Activated CD4-positive, alpha-beta T cell treated with anti-CD3 and anti-CD28 coated beads, Interleukin-2, amount 10 ng/mL, durations not matched to agents 24 days and 14 days (primary cell): ENCODE results near the gene MISP3. TPM values are rescaled to one million over a fixed set of nuclear protein-coding genes. Genes with fewer than 3 reads are reported as not detected.

Experiments used
- DNase-seq: peaks from one replicate; pipeline ENCODE4 v3.0.0; 2022
- H3K27ac Mint-ChIP-seq: one replicate; pipeline ENCODE4 v1.8.0; 2022; ENCODE audit warnings: mild to moderate bottlenecking, mixed read lengths
- H3K27me3 Mint-ChIP-seq: one replicate; pipeline ENCODE4 v1.8.0; 2022; ENCODE audit warnings: mixed read lengths
- H3K36me3 Mint-ChIP-seq: one replicate; pipeline ENCODE4 v1.8.0; 2022; ENCODE audit warnings: low read depth, mild to moderate bottlenecking, mixed read lengths
- H3K4me1 Mint-ChIP-seq: one replicate; pipeline ENCODE4 v1.8.0; 2021; ENCODE audit warnings: mixed read lengths
- H3K4me3 Mint-ChIP-seq: one replicate; pipeline ENCODE4 v1.8.0; 2022; ENCODE audit warnings: mild to moderate bottlenecking, moderate library complexity, mixed read lengths
- H3K9me3 Mint-ChIP-seq: one replicate; pipeline ENCODE4 v1.8.0; 2021; ENCODE audit warnings: mixed read lengths
- intact Hi-C: fragments of 100-400 bp; cut with micrococcal nuclease; formaldehyde crosslinking; loops from one replicate; pipeline ENCODE4 v1.15.1; 2023
- total RNA-seq: library from RNA; stranded (reverse); gene quantifications from 2 replicates; pipeline ENCODE4 v1.2.3, GENCODE V29; 2022

Gene MISP3
- total RNA-seq, 1 donor from 2014 or later, result 2.7 TPM

DNA sequence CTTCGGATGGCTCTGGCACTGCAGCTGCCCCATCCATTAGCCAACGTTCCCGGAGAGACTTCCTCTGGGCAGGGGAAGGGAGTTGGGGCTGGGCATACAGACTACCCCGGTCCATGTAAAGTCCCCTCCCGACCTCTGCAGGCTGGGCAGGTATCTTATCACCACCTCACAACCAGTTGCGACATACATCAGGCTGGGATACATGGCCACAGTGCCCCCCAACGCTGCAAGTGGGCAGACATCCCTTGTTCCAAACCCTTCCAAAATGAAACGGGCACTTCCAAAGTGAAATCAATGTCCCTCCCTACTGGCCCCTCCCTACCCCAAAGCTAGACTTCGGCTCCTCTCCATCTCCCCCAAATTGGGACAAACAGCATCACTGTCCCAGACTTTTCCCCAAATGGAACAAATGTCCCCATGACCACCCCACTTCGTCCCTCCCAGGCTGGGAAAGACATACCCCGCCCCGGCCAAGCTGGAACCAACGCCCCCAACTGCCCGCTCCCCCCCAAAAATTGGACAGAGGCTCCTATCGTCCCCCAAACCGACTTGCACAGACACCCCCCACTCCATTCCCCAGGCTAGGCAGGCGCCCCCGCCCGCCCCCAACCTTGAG, 15.7 kb upstream of the MISP3 start:
- H3K27ac Mint-ChIP-seq, result no peak overlapping the region
- intact Hi-C loops, result loop anchor here (5.0 kb wide), 1 partner anchor 175 kb away; no protein-coding TSS in a partner anchor
- peaks cover 20% of the 10 kb centered on the region for H3K36me3 Mint-ChIP-seq
- H3K9me3 Mint-ChIP-seq, result no peaks in the 10 kb centered on the region
- peak overlapping the region; percentile 61 for H3K4me3 Mint-ChIP-seq
- H3K4me1 Mint-ChIP-seq, result peaks cover 27% of the 10 kb centered on the region
- H3K27me3 Mint-ChIP-seq, result peaks cover 40% of the 10 kb centered on the region
- no peak for DNase-seq

DNA sequence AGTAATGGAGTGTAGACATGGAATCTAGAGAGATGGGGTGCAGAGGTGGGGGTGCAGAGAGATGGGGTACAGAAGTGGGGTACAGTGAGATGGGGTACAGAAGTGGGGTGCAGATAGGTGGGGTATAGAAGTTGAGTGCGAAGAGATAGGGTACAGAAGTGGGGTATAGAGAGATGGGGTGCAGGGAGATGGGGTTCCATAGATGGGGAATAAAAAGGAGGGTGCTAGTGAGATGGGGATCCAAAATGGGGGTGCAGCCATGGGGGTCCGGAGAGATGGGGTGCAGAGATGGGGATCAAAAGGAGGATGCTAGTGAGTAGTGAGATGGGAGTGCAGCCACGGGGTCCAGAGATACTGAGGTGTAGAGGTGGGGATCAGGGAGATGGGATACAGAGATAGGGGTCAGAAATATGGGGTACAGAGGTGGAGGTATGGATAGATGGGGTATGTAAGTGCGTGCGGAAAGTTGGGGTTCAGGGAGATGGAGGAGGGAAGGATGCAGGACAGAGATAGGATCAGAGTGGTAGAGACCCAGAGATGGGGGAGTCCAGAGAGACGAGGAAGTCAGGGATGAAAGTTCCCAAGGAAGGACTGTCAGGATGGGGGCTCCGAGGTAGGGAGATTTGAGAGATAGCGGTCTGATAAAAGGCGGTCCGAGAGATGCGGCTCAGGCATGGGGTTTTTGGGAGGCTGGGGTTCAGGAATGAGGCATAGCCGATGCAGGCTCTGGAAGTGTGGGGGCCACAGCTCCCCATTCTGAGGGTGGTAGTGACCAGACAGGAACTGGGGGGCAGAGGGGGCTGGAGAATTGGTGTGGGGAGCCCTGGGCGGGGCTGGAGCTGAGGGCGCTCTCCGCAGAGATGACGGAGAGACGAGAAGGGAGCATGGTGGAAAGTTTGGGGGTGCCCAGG, 14.1 kb upstream of the MISP3 start:
- Mint-ChIP-seq H3K9me3 (no peaks in the 10 kb centered on the region), H3K4me1 (peaks cover 27% of the 10 kb centered on the region), H3K36me3 (peaks cover 6% of the 10 kb centered on the region), H3K4me3 (peak overlapping the region; percentile 80), H3K27ac (no peak overlapping the region), H3K27me3 (peaks cover 40% of the 10 kb centered on the region)
- no peak for DNase-seq
- intact Hi-C loops, result loop anchor here (5.0 kb wide), 1 partner anchor 176 kb away; no protein-coding TSS in a partner anchor

DNA sequence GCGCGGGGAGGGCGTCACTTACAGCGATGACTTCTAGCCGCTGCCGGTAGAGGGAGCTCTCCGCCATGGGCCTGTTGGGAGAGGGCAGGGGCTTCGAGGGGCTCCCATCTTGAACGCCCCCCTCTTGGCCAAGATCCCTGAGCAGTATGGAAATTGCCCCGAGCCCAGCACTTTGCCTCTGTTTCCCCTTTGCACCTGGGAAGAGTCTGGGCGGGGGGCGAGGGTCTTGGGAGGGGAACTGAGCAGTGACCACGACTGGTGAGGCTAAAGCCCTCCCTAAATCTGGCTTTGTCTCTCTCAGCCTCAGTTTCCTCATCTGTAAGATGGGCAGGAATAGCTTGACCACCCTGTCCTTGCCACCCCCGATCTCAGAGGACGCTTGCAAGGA, 13.5 kb upstream of the MISP3 start:
- DNase-seq, result peak; percentile 87
- Mint-ChIP-seq H3K4me3 (peak overlapping the region; percentile 80), H3K36me3 (peaks cover 2% of the 10 kb centered on the region), H3K4me1 (peaks cover 27% of the 10 kb centered on the region), H3K9me3 (no peaks in the 10 kb centered on the region), H3K27me3 (peaks cover 40% of the 10 kb centered on the region), H3K27ac (no peak overlapping the region)
- intact Hi-C loops, result loop anchor here (5.0 kb wide), 1 partner anchor 177 kb away; no protein-coding TSS in a partner anchor

DNA sequence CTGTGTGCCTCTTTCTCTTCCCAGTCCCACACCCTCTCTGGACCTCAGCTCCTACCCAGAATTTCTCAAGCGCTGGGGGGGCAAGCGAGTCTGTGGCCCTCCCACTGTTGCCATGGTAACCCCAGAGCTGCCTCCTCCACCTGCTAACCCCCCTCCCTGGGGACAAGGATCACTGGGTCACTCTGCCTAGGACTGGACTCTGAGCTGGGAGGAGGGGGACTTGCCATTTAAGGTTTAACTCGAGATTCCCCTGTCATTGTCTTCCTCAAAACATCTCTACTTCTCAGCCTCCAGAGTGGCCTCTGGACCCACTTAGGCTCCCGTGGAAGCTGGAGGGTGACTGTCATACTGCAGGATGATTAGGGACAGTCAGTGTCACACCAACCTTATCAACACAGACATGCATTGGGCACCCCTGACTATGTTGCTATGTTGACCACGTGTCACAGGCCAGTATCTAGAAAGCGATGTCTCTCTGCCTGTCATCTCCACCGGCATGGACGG, 12.9 kb upstream of the MISP3 start:
- no peaks in the 10 kb centered on the region for H3K9me3 Mint-ChIP-seq
- intact Hi-C loops, result loop anchor here (5.0 kb wide), 1 partner anchor 177 kb away; no protein-coding TSS in a partner anchor
- H3K4me3 Mint-ChIP-seq, result no peak overlapping the region
- DNase-seq, result no peak
- peaks cover 24% of the 10 kb centered on the region for H3K4me1 Mint-ChIP-seq
- H3K27ac Mint-ChIP-seq, result peak overlapping the region; percentile 34
- peaks cover 40% of the 10 kb centered on the region for H3K27me3 Mint-ChIP-seq
- H3K36me3 Mint-ChIP-seq, result no peaks in the 10 kb centered on the region

DNA sequence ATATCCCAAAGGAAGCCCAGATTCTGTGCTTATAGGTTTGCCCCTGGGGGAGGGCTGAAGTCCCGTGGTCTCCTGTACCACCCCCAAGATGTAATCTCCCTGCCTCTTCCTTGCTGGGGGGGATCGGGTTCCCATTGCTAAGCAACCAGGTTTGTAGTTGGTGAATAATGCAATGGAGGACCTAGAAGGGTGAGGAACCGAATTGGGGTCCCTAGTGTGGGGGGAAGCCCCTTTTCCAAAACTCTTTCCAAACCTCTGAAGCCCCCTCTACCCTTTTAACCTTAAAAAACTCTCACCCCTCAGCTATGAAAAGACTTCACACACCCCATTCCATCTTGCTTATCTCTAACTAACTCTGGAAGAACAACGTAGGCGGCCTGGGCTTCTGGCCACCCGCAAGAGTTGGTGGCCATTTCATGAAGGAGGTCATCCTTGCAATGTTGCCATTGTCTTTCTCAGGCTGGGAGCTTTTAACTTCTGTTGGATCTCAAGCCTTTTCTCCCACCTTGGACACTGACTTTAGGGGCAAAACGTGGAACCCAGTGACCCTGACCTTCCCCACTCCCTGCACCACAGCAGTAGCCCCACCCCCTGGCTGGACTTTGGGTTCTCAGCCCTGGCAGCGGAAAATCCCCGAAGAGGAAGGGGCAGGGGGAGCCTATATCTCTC, 11.4 kb upstream of the MISP3 start:
- H3K27ac Mint-ChIP-seq, result no peak overlapping the region
- no peaks in the 10 kb centered on the region for H3K9me3 Mint-ChIP-seq
- peaks cover 26% of the 10 kb centered on the region for H3K4me1 Mint-ChIP-seq
- peaks cover 42% of the 10 kb centered on the region for H3K27me3 Mint-ChIP-seq
- H3K4me3 Mint-ChIP-seq, result no peak overlapping the region
- no peaks in the 10 kb centered on the region for H3K36me3 Mint-ChIP-seq
- no peak for DNase-seq
- intact Hi-C loops, result no loop called here

DNA sequence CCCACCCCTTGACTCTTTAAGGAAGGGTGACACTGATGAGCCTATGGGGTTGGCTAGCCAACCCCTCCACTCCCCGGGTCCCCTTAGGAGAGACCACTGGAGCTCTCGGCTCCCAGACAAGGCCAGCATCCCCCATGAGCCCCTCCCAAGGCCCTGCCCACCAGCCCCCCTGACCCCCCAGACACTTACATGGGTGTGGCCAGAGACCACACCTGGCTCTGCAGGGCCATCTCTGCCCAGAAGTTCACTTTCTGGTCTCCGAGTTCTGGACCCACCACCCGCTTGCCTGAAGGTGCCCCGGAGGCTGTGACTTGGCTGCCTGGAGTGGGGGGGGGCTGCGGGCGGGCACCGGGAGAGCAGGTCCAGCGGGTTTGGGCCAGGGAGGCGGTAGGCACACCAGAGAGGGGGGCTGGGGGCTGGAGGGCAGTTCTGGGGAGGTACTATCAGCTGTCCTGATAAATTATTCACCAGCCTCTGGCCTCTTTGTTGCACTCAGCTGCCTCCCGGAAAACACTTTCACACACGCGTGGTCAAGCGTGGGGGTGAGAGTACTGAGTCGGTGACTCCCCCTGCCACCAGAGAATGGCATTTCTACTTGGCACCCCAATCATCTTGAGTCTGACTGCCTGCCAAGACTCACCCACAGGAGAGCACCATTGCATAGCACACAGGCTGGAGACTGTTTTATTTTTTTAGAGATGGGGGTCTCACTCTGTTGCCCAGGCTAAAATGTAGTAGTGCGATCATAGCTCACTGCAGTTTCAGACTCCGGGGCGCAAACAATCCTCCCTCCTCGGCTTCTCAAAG, 10.6 kb upstream of the MISP3 start, which contains the start of gene PALM3:
Gene PALM3, minus strand, starts transcription at position 326 of the 807 bp plus-strand sequence. Its CDS starts 96 bp downstream, at position 230.
- intact Hi-C loops, result no loop called here
- no peak within 1 kb of the TSS for H3K4me3 Mint-ChIP-seq
- no peaks in the 10 kb centered on the region for H3K36me3 Mint-ChIP-seq
- H3K27me3 Mint-ChIP-seq, result peaks cover 39% of the 10 kb centered on the region
- peaks cover 22% of the 10 kb centered on the region for H3K4me1 Mint-ChIP-seq
- no peak for DNase-seq
- no peak within 1 kb of the TSS for H3K27ac Mint-ChIP-seq
- H3K9me3 Mint-ChIP-seq, result no peaks in the 10 kb centered on the region

DNA sequence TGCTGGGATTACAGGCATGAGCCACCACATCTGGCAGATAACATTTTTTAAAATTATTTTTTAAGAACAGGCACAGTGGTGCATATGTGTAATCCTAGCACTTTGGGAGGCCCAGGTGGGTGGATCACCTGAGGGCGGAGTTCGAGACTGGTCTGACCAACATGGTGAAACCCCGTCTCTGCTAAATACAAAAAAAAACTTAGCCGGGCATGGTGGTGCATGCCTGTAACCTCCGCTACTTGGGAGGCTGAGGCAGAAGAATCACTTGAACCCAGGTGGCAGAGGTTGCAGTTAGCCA, 10.1 kb upstream of the MISP3 start:
- intact Hi-C loops, result no loop called here
- H3K27me3 Mint-ChIP-seq, result peaks cover 37% of the 10 kb centered on the region
- H3K36me3 Mint-ChIP-seq, result no peaks in the 10 kb centered on the region
- H3K9me3 Mint-ChIP-seq, result no peaks in the 10 kb centered on the region
- no peak for DNase-seq
- H3K4me3 Mint-ChIP-seq, result no peak overlapping the region
- H3K27ac Mint-ChIP-seq, result no peak overlapping the region
- H3K4me1 Mint-ChIP-seq, result peaks cover 21% of the 10 kb centered on the region

DNA sequence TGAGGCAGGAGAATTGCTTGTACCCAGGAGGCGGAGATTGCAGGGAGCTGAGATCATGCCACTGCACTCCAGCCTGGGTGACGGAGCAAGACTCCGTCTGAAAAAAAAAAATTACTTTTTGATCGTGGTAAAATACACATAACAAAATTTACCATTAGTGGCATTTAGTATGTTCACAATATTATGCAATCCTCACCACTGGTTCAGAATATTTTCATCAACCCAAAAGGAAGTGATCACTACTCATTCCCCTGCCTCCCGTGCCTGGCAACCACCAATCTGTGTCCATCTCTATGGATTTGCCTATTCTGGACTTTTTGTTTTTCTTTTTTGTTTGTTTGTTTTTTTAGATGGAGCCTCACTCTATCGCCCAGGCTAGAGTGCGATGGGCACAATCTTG, 9.5 kb upstream of the MISP3 start:
- Mint-ChIP-seq H3K27ac (no peak overlapping the region), H3K27me3 (peaks cover 31% of the 10 kb centered on the region), H3K4me1 (peaks cover 15% of the 10 kb centered on the region), H3K36me3 (no peaks in the 10 kb centered on the region), H3K4me3 (no peak overlapping the region), H3K9me3 (no peaks in the 10 kb centered on the region)
- DNase-seq, result no peak
- intact Hi-C loops, result no loop called here

DNA sequence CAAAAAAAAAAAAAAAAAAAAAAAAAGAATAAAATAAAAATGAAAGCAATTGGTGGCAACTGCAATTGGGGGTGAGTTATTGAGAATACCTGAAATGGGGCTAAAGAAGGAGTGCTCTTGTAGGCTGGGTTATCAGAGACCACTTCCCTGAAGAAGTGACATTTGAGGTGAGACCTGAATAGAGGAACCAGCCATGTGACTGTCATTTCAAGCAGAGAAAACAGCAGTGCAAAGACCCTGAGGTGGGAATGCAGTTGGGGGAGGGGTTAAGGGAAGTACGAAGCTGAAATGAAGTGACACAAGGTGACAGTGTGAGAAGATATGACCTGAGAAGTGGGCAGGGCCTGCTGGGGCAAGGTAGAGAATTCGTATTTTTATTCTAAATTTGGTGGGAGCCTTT, 6.5 kb upstream of the MISP3 start:
- peaks cover 13% of the 10 kb centered on the region for H3K27me3 Mint-ChIP-seq
- DNase-seq, result no peak
- intact Hi-C loops, result no loop called here
- H3K9me3 Mint-ChIP-seq, result no peaks in the 10 kb centered on the region
- no peak overlapping the region for H3K4me3 Mint-ChIP-seq
- no peaks in the 10 kb centered on the region for H3K36me3 Mint-ChIP-seq
- peaks cover 2% of the 10 kb centered on the region for H3K4me1 Mint-ChIP-seq
- no peak overlapping the region for H3K27ac Mint-ChIP-seq

DNA sequence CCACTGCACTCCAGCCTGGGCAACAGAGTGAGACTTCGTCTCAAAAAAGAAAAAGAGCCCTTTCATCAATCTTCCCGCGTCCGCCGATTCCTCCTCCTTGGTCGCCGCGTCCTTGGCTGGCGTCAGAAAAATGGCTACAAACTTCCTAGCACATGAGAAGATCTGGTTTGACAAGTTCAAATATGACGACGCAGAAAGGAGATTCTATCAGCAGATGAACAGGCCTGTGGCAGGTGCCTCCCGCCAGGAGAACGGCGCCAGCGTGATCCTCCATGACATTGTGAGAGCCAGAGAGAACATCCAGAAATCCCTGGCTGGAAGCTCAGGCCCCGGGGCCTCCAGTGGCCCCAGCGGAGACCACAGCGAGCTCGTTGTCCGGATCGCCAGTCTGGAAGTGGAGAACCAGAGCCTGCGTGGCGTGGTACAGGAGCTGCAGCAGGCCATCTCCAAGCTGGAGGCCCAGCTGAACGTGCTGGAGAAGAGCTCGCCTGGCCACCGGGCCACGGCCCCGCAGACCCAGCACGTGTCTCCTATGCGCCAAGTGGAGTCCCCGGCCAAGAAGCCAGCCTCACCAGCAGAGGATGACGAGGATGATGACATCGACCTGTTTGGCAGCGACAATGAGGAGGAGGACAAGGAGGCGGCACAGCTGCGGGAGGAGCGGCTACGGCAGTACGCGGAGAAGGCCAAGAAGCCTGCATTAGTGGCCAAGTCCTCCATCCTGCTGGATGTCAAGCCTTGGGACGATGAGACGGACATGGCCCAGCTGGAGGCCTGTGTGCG, 2.1 kb upstream of the MISP3 start:
- no peaks in the 10 kb centered on the region for H3K9me3 Mint-ChIP-seq
- peaks cover 15% of the 10 kb centered on the region for H3K4me1 Mint-ChIP-seq
- no peak for DNase-seq
- intact Hi-C loops, result loop anchor here (5.0 to 10.0 kb wide), 2 partner anchors 83 to 296 kb away; partner anchors contain the start of gene C19orf53
- no peak overlapping the region for H3K4me3 Mint-ChIP-seq
- H3K27me3 Mint-ChIP-seq, result peaks cover 12% of the 10 kb centered on the region
- H3K36me3 Mint-ChIP-seq, result peaks cover 2% of the 10 kb centered on the region
- no peak overlapping the region for H3K27ac Mint-ChIP-seq

DNA sequence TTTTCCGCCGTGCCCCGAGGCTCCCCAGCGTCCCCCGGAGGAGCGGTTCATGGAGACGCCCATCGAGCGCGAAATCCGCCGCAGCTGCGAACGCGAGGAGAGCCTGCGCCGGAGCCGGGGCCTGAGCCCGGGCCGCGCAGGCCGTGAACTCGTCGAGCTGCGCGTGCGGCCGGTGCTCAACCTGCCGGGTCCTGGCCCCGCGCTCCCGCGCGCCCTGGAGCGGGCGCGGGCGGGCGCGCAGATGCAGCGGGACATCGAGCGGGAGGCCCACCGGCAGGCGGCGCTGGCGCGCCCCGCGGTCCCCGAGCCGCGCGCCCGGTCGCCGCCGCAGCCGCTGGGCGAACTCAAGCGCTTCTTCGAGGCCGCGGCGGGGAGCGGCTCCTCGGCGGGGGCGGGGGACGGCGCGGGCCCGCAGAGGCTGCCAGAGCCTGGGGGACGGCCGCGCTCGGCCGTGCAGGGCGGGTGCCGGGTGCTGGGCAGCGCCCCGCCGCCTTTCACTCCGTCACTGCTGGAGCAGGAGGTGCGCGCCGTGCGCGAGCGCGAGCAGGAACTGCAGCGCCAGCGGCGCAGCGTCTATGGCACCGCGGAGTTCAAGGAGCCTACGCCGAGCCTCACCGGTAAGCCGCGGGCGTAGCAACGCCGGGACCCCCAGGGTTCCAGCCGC, 807 bp downstream of the MISP3 start:
- H3K36me3 Mint-ChIP-seq, result peaks cover 2% of the 10 kb centered on the region
- H3K27me3 Mint-ChIP-seq, result peaks cover 6% of the 10 kb centered on the region
- H3K9me3 Mint-ChIP-seq, result no peaks in the 10 kb centered on the region

More for the DNA sequence above, 807 bp downstream of the MISP3 start:
- Mint-ChIP-seq H3K4me3 (peak overlapping the region; percentile 99), H3K27ac (peak overlapping the region; percentile 99), H3K4me1 (peaks cover 16% of the 10 kb centered on the region)
- peak; percentile 94 for DNase-seq
- intact Hi-C loops, result loop anchor here (1.0 to 10.0 kb wide), 6 partner anchors 8 to 299 kb away; partner anchors contain the start of genes C19orf53 and RFX1
